CD4-positive, alpha-beta T cell treated with Interleukin-10 for 1 hour (primary cell): ENCODE results near the gene MAP1A.

Experiments
- DNase-seq: peaks from one replicate; pipeline ENCODE4 v3.0.0-alpha.2; 2020

Gene MAP1A

GRCh38 chr15:43517354-43518196 lies at the start of gene MAP1A:
Gene MAP1A, plus strand, starts transcription at chr15:43517608. Its CDS starts 3,866 bp downstream, at chr15:43521474.
- no peak for DNase-seq

GRCh38 chr15:43469867-43470266 lies 47.5 kb upstream of the MAP1A start:
- no peak for DNase-seq

GRCh38 chr15:43471975-43472374 lies 45.4 kb upstream of the MAP1A start:
- no peak for DNase-seq

- DNase-seq, result no peak
These were observed 43.5 kb upstream of the MAP1A start for GRCh38 chr15:43473885-43474284.

- DNase-seq, result peak; percentile 38
These were observed 33.9 kb upstream of the MAP1A start for GRCh38 chr15:43483297-43484128.

- DNase-seq, result no peak
These were observed 33.0 kb upstream of the MAP1A start for GRCh38 chr15:43484455-43484854.

GRCh38 chr15:43487271-43487895 lies 30.0 kb upstream of the MAP1A start:
- no peak for DNase-seq

- DNase-seq, result no peak
These were observed 28.6 kb upstream of the MAP1A start for GRCh38 chr15:43488790-43489189.

- no peak for DNase-seq
These were observed 28.2 kb upstream of the MAP1A start for GRCh38 chr15:43489191-43489590.

- no peak for DNase-seq
These were observed 25.1 kb upstream of the MAP1A start for GRCh38 chr15:43492266-43492665.

GRCh38 chr15:43492673-43493601 lies 24.5 kb upstream of the MAP1A start, which contains the start of gene TP53BP1:
Gene TP53BP1, minus strand, starts transcription at chr15:43493156. Its CDS starts 113 bp downstream, at chr15:43493043.
- DNase-seq, result peak; percentile 96

GRCh38 chr15:43493703-43494472 lies 23.5 kb upstream of the MAP1A start:
- DNase-seq, result no peak

GRCh38 chr15:43498990-43499389 lies 18.4 kb upstream of the MAP1A start:
- no peak for DNase-seq

GRCh38 chr15:43499635-43500034 lies 17.8 kb upstream of the MAP1A start:
- DNase-seq, result no peak

- DNase-seq, result no peak
These were observed 11.7 kb upstream of the MAP1A start for GRCh38 chr15:43505738-43506137.

GRCh38 chr15:43508421-43508820 lies 9.0 kb upstream of the MAP1A start:
- no peak for DNase-seq

- no peak for DNase-seq
These were observed 8.3 kb upstream of the MAP1A start for GRCh38 chr15:43508991-43509659.

- no peak for DNase-seq
These were observed 7.7 kb upstream of the MAP1A start for GRCh38 chr15:43509660-43510199.

- DNase-seq, result peak; percentile 99
These were observed 7.0 kb upstream of the MAP1A start for GRCh38 chr15:43510200-43511011.
